NOMO-1 treated with DMSO at 0.1 percent for 48 hours (cell line): ENCODE data around the gene TSPO.
"Not testable (repeated sequence)": the region's sequence is repeated elsewhere in the genome, so short reads cannot be mapped to it uniquely, and the experiment has no call there.

Experiments
- DNase-seq: peaks from one replicate; lab custom pipeline; 2025; ENCODE audit not compliant: unreplicated experiment; lab: John Stamatoyannopoulos, UW

The TSPO gene

DNA sequence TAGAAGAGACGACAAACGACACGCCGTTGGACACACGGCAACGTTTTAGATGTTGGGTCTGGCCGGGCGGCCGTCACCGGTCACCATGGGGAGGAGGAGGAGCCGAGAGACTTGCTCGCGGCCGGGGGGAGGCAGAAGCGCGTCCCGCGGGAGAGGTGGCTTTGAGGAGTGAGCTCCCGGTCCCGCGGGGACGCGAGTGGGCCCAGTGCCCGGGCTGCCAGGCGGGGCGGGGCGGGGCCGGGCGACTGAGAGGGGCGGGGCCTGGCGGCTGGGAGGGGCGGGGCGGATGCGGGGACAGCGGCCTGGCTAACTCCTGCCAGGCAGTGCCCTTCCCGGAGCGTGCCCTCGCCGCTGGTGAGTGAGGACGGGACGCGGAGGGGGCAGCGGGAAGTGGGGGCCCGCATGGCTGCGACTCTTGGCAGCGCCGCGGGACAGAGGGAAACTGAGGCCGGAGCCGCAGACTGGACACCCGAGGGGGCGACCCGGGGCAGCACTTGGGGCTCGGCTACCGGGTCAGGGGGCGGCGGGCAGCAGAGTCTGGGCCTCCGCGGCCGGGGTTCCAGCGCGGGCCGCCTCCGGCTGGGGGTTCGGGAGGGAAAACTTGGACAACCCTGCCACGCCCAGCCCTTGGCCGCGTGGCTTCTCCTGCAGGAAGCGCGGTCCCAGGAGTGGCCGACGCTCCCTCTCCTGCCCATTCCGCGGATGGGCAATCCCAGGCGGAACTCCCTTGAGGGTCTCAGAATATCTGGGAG, at the start of gene TSPO:
Gene TSPO (plus strand): TSS at position 309 of the 752 bp plus-strand sequence. CDS start 7,680 bp downstream, outside the sequence.
- peak; percentile 11 for DNase-seq

DNA sequence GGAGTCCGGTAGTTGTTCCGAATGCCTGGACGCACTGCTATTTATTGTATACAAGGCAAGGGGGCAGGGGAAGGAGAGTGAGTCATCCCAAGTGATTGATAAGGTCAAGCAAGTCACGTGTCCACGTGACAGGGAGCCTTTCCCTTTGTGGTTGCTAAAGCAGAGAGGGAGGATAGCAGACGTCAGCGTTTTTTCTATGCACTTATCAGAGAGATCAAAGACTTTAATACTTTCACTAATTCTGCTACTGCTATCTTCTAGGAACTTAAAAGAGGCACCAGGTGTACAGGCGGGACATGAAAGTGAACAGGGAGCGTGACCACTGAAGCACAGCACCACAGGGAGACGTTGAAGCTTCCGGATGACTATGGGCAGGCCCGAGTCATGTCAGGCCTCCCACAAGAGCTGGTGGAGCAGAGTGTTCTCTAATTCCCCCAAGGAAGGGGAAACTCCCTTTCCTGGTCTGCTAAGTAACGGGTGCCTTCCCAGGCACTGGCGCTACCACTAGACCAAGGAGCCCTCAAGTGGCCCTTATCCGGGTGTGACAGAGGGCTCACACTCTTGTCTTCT, 47.2 kb upstream of the TSPO start:
- peak; percentile 38 for DNase-seq

DNA sequence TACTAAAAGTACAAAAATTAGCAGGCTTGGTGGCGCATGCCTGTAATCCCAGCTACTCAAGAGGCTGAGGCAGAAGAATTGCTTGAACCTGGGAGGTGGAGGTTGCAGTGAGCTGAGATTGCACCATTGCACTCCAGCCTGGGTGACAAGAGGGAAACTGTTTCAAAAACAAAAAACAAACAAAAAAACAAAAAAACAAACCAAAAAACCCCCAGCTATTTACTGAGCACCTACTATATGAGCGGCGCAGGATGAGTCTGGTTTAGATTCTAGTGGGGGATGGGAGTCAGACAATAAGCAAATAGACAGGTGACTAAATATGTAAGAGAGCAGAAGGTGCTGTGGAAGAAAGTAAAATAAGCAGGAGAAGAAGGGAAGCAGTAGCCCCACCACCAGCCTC, 46.4 kb upstream of the TSPO start:
- DNase-seq: not testable (repeated sequence)

GRCh38 chr22:43106302-43106701, 45.1 kb upstream of the TSPO start:
- DNase-seq: no peak

DNA sequence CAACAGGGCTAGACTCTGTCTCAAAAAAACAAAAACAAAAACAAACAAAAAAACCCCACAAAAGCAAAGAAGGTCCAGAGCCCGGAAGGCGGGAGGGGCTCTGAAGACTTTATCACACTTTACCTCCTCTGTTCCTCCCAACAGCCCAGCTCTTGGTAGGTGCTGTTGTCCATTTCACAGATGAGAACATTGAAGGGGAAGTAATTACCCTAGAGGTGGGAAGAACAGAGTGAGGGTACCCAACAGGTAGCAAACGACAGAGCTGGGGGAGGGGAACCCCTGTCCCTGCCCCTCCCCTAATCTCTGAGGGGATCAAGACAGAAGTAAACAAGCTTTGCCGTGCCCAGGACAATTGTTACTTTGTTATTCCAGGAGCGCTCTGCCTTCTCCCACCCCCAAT, 41.8 kb upstream of the TSPO start:
- no peak for DNase-seq

GRCh38 chr22:43109921-43110443, 41.4 kb upstream of the TSPO start:
- peak; percentile 76 for DNase-seq

- DNase-seq: peak; percentile 62
Observed at GRCh38 chr22:43110444-43110926, 40.9 kb upstream of the TSPO start, which contains the start of gene BIK. BIK (plus strand) TSS chr22:43110750; CDS start chr22:43124023, 13,273 bp downstream.

DNA sequence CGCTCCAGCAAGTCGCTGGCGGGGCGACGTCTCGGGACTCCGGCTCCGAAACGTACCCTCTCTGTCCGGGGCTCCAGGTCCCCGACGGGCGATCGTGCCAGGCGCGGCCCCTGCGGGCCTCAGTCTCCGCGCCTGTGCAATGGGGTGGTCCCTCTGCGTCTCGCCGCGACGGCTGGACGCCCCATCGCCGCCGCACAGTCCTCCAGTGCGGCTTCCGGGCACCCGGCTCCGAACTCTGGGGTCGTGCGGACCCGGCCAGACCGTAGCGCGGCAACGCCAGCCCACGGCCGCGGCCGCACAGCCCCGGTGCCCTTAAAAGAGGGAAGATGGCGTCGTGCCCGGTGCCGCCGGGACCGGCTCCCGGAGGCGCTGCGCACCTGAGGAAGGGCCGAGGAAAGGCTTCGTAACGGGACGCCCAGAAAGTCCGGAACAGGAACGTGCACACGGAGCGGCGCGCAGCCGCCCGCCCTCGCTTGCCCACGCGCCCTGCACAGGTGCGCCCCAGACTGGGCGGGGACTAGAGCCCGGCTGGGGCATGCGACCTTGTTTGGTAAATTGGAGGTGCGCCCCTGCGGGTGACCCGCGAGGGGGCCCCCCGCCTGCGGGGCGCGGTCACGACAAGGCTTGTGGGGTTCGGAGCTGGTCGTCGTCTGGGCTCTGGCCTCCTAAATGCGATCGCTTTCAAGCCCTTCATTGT, 40.3 kb upstream of the TSPO start:
- DNase-seq: peak; percentile 22

DNA sequence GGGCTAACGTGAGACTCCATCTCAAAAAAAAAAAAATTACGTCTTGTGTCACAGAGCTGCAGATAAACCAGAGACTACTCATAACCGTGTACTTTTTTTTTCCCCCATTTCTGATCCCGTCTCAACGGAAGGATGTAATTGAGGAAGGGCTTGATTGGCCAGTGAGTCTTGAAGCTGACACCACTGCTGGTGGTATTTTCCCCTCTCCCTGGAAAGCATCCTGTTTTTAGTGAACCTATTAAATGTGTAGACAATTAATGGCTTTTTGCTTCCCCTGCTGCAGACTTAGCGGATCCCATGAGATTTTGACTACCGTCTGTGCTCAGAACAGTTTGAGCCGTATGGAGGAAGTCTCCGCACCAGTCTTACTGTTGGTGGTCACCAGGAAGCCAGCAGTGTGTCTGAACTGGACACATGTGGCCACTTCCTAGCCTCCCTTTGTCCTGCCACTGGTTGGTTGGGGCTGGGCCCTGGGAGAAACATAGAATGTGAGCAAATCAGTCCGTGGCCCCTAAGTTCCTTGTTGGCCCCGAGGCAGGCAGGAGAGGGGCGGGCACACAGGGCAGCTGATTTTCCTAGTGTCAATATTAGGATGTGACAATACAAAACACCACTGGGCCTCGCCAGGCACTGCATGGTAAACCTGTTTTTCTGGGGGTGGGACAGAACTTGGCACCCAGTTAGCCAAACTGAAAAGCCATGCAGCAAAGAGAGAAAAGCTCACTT, 37.7 kb upstream of the TSPO start:
- no peak for DNase-seq

DNA sequence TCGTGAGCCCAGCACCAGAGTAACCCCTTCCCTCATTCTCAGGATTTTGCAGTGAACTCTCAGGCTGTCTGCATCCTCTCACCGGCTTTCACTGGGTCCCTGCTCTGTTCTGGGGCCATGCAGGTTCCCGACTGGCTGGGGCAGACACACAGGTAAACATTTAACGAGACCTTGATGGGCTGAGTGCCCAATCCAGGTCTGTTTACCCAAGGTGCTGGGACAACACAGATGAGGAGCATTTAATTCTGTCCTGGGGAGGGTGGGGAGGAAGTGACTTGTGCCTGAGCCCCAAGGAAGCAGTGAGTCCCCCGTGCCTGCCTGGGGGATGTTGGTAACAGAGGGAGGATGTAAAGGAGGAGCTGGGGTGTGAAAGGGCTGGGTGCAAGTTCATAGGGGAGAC, 36.4 kb upstream of the TSPO start:
- no peak for DNase-seq

DNA sequence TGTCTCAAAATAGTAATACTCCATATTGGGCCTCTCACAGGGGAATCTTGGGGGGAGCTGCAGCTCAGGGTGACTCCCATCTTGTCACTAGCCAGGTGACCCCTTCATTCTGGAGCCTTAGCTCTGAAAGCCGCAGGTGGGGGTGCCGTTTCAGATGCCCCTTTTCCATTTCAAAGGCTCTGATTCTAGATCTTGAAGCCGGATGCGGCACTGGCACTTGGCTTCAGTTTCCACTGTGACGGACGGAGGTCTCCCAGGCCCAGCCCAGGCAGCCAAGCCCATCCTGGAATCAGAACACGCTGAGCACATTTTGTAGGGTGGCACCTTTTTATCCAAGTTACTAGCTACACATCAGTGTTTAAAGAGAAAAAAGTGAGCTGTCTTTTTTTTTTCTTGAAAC, 34.4 kb upstream of the TSPO start:
- DNase-seq: no peak

GRCh38 chr22:43118024-43118849, 33.1 kb upstream of the TSPO start:
- peak; percentile 8 for DNase-seq

- no peak for DNase-seq
Observed at GRCh38 chr22:43118953-43119458, 32.4 kb upstream of the TSPO start.

GRCh38 chr22:43126501-43127165, 24.7 kb upstream of the TSPO start:
- no peak for DNase-seq

- DNase-seq: no peak
Observed at GRCh38 chr22:43127166-43127908, 24.0 kb upstream of the TSPO start.

GRCh38 chr22:43128116-43128515, 23.2 kb upstream of the TSPO start:
- peak; percentile 20 for DNase-seq

DNA sequence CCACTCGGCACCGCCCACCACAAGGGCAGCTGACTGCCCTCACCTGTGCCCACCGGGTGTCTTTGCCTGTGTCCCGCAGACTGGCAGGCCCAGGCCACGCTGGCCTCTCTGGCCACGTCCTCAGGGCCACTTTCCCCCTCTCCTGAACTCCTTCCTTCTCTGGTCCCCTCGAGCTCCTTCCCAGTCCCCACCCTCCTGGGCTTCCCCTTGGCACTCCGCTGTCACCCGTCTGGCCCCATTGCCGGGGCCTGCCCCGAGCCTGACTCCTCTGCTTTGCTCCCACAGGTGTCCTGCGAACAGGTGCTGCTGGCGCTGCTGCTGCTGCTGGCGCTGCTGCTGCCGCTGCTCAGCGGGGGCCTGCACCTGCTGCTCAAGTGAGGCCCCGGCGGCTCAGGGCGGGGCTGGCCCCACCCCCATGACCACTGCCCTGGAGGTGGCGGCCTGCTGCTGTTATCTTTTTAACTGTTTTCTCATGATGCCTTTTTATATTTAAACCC, 22.4 kb upstream of the TSPO start:
- no peak for DNase-seq
